ENCODE data around the gene RNF207.
"Not testable (repeated sequence)": the region's sequence is repeated elsewhere in the genome, so short reads cannot be mapped to it uniquely, and the experiment has no call there.

Gene RNF207

GRCh38 chr1:6200188-6200809, 5.6 kb upstream of the RNF207 start:
- DNase-seq = no peak

DNA sequence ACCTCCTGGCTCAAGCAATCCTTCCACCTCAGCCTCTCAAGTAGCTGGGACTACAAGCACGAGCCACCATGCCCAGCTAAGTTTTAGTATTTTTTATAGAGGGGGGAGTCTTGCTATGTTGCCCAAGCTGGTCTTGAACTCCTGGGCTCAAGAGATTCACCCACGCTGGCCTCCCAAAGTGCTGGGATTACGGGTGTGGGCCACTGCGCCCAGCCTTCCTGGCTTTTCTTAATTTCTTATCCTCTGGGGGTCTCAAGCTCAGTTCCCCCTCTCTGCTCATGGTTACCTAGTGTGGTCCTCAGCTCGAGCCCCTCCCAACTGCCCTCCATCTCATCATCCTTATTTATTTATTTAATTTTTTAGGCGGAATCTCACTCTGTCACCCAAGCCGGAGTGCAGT, 3.7 kb upstream of the RNF207 start:
- DNase-seq = no peak

DNA sequence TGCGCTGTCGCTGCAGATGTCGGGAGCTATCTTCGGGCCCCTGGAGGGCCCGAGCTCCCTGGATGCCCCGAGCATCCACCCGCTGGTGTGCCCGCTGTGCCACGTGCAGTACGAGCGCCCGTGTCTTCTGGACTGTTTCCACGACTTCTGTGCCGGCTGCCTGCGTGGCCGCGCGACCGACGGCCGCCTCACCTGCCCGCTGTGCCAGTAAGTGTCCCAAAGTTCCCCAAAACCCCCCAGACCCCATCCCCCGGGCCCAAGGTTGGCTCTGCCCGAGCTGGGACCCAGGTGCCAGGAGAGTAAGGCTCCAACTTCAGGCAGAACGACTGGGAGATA, 569 bp downstream of the RNF207 start:
- no peak for DNase-seq

DNA sequence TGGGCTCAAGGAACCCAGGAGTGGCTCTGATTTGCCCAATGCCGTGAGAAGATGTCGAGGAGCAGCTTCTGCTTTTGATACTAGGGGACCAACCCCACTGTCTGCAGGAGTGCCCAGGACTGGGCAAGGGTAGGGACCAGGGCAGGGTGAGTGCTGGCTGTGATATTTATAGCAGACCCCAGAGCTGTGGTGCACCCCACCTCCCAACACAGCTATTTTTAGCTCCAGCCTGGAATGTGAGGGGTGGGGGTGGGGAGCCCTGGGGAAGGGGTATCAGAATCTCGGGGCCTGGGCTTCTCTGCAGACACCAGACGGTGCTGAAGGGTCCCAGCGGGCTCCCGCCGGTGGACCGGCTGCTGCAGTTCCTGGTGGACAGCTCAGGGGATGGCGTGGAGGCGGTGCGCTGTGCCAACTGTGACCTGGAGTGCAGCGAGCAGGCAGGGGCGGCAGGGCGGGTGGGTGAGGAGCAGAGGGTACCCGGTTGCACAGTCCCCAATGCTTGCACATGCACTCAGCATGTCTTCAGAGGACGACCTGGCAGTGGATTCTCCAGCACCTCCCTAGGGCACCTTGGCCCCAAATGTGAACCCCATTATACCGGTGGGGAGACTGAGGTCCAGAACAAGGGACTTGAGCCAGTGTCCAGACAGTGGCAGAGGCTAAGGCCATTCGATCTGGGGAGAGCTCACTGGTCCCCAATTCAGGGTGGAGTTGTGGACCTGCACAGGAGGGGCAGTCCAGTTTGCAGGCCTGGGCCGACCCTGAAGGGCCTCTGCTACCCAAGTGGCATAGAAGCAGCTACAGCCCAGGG, 1.4 kb downstream of the RNF207 start:
- DNase-seq = no peak

DNA sequence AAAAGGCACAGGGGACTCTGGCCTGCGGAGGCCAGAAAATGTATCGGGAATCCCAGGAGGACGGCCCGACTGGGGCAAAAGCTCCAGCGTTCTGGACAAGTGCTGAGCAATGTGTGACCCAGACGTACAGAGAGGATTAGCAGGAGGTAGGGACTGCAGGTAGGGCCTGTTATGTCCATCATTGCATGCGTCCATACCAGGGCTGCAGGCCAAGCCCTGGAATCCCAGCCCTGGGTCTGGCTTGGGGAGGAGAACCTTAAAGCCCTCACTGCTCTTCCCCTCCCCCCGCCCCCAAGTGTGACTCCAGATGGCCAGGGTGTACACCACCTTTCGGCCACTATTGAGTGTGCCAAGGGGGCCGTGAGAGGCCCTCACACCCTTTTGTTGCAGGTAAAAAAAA, 2.0 kb downstream of the RNF207 start:
- DNase-seq = no peak

GRCh38 chr1:6208723-6209660, 3.1 kb downstream of the RNF207 start:
- DNase-seq = no peak

DNA sequence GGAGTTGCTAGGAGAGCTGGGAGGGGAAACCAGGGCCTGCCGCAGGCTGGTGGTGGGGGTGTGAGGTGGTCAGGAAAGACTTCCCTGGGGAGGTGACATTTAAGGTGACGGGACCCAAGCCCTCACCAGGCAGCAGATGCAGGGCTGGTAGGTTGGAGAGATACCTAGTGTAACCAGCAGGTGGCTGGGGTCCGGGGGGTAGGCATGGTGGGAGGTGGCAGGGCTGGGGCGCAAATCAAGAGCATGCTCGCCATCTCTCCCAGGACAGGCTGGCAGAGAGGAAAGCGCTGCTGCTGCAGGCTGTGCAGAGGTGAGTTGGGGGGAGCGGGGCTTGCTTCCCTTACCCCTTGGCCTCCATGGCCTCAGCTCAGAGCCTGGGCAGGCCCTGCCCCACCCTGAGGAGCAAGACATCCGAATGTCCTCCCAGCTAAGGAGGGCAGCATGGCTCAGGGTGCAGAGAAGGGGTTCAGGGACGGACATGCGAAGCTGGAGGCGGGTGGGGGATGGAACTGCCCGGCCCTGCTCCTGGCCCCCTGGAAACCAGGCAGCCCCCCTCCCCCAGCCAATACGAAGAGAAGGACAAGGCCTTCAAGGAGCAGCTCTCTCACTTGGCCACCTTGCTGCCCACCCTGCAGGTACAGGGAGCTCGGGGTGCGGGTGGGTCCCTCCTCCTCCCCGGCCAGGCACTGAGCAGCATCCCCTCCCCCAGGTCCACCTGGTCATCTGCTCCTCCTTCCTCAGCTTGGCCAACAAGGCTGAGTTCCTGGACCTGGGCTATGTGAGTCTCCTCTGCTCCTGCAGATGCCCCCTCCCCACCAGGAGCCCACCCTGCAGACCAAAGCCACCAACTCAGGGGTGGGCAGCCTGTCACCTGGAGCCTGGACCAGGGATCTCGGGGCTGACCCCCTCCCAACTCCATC, 4.0 kb downstream of the RNF207 start:
- no peak for DNase-seq

DNA sequence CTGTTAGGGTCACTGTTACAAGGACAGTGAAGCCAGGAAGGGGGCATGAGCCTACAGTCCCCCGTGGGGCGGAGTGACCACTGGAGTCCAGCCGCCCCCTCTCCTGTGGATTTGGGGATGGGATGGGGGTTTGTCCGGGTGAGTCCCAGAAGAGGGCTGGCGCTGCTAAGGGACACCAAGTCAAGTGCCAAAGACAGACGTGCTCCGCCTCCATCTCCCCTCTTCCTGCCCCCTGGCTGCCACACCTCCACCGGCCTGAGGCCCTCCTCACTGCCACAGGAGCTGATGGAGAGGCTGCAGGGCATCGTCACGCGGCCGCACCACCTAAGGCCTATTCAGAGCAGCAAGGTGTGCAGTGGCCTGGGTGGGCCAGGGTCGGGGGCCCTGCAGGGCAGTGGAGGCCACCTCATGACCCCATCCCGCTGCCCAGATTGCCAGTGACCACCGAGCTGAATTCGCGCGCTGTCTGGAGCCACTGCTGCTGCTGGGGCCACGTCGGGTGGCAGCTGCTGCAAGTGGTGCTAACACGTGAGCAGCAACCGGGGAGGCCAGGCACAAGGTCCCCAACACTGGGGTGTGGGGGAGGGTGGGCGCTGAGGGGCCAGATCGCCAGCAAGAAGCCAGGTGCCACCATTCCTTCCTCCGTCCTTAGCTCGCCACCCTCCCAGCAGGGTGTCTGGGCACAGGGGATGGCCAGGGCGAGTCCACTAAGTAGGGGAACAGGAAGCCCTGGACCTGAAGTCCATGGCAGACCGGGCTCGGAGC, 4.9 kb downstream of the RNF207 start:
- DNase-seq = no peak

DNA sequence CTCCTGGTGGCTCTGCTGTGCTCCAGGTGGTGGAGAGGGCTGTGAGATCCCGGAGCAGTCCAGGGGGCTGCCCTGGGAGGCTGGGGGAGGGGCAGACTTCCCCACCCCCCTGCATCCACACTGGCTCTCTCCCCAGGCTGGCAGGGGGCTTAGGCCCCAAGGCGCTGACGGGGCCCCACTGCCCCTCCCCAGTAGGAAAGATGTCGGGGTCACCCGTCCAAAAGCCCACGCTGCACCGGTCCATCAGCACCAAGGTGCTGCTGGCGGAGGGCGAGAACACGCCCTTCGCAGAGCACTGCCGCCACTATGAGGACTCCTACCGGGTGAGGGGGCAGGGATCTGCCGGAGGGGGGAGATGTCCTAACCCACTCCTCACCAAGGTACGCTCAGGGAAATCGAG, 5.8 kb downstream of the RNF207 start:
- DNase-seq = no peak

DNA sequence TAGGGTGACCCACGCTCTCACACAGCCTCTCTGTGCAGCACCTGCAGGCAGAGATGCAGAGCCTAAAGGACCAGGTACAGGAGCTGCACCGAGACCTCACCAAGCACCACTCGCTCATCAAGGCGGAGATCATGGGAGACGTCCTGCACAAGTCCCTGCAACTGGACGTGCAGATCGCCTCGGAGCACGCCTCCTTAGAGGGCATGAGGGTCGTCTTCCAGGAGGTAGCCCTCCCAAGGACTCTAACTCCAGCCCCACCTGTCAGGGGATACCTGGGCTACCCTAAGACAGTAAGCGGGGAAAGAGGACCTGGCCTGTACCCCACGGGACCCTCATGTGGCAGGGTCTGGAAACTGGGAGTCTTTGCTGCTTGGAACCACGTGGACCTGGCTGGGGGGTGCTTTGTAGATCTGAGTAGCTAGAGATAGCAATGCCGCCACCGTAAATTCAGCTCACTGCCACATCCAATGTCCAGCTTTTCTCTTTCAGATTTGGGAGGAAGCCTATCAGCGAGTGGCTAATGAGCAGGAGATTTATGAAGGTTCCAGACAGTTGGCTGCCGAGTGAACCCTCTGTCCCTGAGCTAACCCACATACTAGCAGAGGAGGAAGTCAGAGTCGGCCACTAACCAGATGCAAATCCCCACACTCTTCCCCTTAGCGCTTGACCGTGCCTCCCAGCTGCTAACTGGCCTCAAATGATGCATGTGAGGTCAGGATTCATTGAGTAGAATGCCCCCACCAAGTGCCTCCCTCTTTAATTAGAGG, 6.5 kb downstream of the RNF207 start:
- no peak for DNase-seq

DNA sequence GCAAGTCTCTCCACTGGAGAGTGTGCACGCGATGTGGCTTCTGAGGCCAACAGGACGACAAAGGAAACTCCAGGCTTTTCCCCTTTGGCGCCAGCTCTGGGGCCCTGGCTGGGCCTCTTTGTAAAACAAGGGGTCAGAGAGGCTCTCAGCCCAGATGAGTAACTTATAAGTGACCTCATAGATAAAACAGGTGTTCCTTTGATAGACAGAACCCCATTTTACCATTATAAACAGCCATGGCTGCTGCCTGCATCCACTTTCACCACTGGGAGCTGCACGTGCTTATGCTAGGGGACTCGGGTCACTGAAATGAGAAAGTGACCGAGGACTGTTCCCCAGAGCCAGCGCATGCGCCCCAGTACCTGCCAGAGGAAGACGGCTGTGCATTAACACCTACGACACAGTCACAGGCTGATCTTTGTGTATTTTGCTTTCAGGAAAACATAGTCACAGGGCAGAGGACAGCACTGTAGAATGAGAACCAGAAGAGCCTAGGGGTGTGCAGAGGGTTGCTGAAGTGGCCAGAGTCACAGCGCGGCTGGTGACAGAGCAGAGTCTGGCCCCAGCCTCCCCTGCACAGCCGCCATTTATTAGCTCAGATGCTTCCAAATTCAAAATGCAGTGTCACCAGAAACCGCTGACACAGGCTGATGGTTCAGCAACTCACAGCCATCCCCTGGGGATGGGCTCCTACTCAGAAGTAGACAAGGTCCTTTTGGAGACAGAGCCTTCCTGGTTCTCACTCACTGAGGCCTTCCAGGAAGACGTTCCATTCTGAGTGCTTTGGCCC, 12.7 kb downstream of the RNF207 start:
- DNase-seq = no peak

DNA sequence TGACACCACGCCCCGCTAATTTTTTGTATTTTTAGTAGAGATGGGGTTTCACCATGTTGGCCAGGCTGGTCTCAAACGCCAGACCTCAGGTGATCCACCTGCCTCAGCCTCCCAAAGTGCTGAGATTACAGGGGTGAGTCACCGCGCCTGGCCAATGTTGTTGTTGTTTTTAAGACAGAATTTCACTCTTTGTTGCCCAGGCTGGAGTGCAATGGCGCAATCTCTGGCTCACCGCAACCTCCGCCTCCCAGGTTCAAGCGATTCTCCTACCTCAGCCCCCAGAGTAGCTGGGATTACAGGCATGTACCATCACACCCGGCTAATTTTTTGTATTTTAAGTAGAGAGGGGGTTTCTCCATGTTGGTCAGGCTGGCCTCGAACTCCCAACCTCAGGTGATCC, 13.7 kb downstream of the RNF207 start:
- not testable (repeated sequence) for DNase-seq

GRCh38 chr1:6220236-6220635, 14.3 kb downstream of the RNF207 start:
- DNase-seq = no peak

- DNase-seq = no peak
Observed at GRCh38 chr1:6221210-6221784, 15.4 kb downstream of the RNF207 start.

DNA sequence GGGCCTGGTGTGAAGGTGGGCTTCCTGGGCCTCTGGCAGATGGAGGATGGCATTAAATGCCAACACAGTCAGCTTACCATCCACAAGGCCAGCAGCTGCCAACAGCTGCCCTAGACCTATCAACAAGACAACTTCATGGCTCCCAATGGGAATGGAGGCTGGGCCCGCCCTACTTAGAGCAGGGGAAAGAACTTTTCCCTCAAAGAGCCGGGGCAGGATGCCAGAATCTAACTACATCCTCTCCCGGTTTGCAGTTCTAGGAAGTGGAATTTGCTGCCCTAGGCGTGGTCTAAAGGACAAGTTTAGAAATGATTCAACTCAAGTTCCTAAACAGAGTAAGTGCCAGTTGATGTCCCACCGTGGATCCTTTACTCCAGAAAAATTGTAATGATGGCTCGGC, 16.7 kb downstream of the RNF207 start:
- no peak for DNase-seq

DNA sequence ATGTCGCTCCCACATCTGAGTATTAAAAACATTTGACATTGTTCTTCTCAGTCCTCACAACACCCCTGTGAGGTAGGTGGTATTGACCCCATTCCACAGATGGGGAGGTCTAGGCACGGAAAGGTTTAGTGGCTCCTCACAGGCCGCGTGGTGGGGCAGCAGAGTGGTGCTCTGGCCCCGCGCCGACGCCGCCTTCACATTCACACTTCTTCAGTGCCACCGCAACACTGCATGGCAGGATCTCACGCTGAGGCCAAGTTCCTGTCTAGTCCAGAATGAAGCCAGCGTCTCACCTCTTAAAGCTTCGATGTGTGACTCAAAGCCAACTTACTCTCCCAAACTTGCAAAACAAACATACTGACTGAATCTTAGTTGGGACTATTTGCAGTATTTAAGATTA, 17.7 kb downstream of the RNF207 start:
- no peak for DNase-seq

DNA sequence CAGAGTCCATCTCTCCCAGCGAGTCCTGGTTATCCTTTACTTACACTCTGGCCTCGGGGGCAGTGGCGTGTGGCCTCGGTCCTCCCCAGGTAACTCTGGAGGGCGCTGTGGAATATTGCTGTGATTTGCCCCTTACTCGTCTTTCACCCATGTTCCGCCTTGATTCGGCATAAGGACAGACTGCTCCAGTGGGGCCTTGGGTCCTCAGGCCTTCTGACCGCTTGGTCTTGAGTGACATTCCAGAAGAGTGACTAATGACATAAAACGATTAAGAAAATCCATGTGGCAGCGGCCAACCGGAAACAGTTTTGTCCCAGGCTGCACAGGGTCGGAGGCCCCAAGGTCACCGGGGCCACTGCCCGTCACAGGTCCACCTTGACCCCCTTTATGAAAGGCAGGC, 18.8 kb downstream of the RNF207 start:
- no peak for DNase-seq

DNA sequence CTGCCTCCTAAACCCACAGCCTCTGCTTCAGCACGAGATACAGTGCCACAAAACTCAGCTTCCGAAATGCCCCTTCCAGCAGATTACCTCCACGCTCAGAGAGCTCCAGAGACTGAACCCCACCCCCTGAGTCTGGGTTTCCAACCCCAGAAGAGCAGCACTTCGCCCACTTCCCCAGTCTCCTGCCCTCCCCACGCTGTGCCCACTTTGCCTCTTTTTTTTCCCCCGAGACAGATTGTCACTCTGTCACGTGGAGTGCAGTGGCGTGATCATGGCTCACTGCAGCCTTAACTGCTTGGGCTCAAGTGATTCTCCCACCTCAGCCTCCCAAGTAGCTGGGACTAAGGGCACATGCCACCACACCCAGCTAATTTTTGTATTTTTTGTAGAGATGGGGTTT, 19.7 kb downstream of the RNF207 start:
- no peak for DNase-seq

DNA sequence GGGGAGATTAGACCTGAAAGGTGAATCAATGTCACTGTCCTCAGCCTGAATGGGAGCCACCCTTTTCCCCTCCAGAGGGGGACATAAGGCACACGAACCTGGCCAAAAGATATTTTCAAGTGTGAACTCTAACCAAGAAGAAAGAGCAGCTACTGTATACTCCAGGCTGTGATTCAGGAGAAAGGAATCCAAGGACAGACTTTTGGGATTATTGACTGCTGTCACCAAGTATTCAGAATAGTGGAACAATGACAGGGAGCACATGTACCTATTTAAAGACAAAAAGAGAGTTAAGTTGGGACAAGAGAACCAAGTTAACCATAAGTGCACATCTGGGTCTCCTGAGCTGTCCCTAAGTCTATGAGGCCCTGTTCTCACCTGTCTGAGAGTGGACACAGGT, 27.5 kb downstream of the RNF207 start:
- DNase-seq = no peak

Measured in NCI-H2081 treated with DMSO at 0.1 percent for 48 hours (cell line).